Cardiac fibroblast (primary cell): ENCODE data around the gene APC2.

Source experiments
- DNase-seq, 2 donors: peaks; one replicate each; pipeline versions ENCODE4 v3.0.0 to v3.0.0-alpha.2; 2010; ENCODE audit warnings: low read depth in 2 of 2
- H3K4me3 ChIP-seq, 2 donors: replicated peaks in 1 of 2; 1 replicate in 1 of 2; 2 replicates in 1 of 2; pipeline ENCODE4 v1.5.1; 2011; ENCODE audit warnings: low read depth in 2 of 2, low read length in 2 of 2, mild to moderate bottlenecking in 2 of 2, moderate library complexity in 1 of 2
- TF ChIP-seq, protein P1 (sequence below): IDR thresholded peaks from one replicate; pipeline ENCODE4 v1.5.1; 2011; ENCODE audit warnings: low read depth, mild to moderate bottlenecking, low read length, inconsistent platforms

The APC2 gene

DNA sequence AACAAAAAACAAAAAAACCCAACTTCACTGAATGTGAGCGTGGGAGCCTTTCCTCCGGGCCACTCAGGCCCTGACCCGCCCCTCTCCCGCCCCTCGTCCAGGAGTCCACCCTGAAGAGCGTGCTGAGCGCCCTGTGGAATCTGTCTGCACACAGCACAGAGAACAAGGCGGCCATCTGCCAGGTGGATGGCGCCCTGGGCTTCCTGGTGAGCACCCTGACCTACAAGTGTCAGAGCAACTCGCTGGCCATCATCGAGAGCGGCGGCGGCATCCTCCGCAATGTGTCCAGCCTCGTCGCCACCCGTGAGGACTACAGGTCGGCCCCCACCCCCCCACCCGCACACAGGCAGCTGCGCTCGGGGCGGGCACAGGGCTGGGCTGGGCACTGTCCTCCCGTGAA, 11.9 kb downstream of the APC2 start:
- no peak for DNase-seq
- TF ChIP-seq, protein P1, sequence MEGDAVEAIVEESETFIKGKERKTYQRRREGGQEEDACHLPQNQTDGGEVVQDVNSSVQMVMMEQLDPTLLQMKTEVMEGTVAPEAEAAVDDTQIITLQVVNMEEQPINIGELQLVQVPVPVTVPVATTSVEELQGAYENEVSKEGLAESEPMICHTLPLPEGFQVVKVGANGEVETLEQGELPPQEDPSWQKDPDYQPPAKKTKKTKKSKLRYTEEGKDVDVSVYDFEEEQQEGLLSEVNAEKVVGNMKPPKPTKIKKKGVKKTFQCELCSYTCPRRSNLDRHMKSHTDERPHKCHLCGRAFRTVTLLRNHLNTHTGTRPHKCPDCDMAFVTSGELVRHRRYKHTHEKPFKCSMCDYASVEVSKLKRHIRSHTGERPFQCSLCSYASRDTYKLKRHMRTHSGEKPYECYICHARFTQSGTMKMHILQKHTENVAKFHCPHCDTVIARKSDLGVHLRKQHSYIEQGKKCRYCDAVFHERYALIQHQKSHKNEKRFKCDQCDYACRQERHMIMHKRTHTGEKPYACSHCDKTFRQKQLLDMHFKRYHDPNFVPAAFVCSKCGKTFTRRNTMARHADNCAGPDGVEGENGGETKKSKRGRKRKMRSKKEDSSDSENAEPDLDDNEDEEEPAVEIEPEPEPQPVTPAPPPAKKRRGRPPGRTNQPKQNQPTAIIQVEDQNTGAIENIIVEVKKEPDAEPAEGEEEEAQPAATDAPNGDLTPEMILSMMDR = no peak

GRCh38 chr19:1465191-1466016, 15.5 kb downstream of the APC2 start:
- TF ChIP-seq, protein P1 = peak; percentile 49
- DNase-seq = peak; percentile 51 to 59
- no peak overlapping the region for H3K4me3 ChIP-seq

More for the DNA sequence above, 11.9 kb downstream of the APC2 start:
- H3K4me3 ChIP-seq = no peak overlapping the region

GRCh38 chr19:1466018-1466460, 16.1 kb downstream of the APC2 start:
- TF ChIP-seq, protein P1 = no peak
- no peak overlapping the region for H3K4me3 ChIP-seq
- DNase-seq = no peak

DNA sequence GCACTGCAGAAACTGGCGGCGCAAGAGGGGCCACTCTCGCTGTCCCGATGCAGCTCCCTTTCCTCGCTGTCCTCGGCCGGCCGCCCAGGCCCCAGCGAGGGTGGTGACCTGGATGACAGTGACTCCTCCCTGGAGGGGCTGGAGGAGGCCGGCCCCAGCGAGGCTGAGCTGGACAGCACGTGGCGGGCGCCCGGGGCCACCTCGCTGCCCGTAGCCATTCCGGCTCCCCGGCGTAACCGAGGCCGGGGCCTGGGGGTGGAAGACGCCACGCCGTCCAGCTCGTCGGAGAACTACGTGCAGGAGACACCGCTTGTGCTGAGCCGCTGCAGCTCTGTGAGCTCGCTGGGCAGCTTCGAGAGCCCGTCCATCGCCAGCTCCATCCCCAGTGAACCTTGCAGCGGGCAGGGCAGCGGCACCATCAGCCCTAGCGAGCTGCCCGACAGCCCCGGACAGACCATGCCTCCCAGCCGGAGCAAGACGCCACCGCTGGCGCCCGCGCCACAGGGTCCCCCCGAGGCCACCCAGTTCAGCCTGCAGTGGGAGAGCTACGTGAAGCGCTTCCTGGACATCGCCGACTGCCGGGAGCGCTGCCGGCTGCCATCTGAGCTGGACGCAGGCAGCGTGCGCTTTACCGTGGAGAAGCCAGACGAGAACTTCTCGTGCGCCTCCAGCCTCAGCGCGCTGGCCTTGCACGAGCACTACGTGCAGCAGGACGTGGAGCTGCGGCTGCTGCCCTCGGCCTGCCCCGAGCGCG, 16.7 kb downstream of the APC2 start:
- TF ChIP-seq, protein P1 = no peak
- no peak overlapping the region for H3K4me3 ChIP-seq
- DNase-seq = no peak

DNA sequence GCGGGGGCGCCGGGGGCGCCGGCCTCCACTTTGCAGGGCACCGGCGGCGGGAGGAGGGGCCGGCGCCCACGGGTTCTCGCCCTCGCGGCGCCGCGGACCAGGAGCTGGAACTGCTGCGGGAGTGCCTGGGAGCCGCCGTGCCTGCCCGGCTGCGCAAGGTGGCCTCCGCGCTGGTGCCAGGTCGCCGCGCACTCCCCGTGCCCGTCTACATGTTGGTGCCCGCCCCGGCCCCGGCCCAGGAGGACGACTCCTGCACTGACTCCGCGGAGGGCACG, 17.2 kb downstream of the APC2 start:
- no peak overlapping the region for H3K4me3 ChIP-seq
- DNase-seq = no peak
- TF ChIP-seq, protein P1 = no peak

- DNase-seq = no peak
- TF ChIP-seq, protein P1 = no peak
- peak overlapping the region in 1 of 2 donors; percentile 33 for H3K4me3 ChIP-seq
Measured at GRCh38 chr19:1467490-1468273, 17.8 kb downstream of the APC2 start.
